Measurements from ENCODE around the gene LCE1B.

LCE1B gene

DNA sequence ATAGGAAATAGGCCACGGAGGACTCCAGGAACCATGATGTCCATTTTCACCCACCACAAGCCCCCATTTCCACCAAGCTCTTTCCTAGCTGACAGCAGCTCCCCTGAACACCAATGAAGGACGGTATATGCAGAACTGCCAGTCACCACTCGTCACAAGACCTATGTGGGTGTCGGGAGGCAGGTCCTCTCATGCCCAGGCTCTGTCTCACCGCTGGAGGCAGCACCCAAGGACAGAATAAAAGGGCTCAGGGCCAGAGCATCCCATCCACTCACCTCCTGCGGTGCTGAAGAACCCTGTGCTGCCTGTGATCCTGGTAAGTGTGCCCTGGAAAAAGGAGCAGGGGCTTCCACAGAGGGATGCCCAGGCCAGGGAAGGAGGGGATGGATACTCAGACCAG is 36.9 kb upstream of the LCE1B start, which contains the start of gene LCE1F:
Gene LCE1F (plus strand): TSS at position 266 of the 400 bp plus-strand sequence. CDS start 1,232 bp downstream, outside the sequence.
- Histone ChIP-seq H3K4me2 (ENCODE audit: low read depth, low read length) (no peak within 1 kb of the TSS), H3K27me3 (replicated peaks; ENCODE audit: insufficient read depth, low read length) (no peaks in the 10 kb centered on the region), H4K20me1 (ENCODE audit: insufficient read depth, low read length) (no peaks in the 10 kb centered on the region), H3K4me3 (ENCODE audit: low read length) (no peak within 1 kb of the TSS), H3F3A (ENCODE audit: insufficient read depth, low read length) (no peaks in the 10 kb centered on the region), H3K79me2 (ENCODE audit: low read length) (no peaks in the 10 kb centered on the region), H3K27ac (ENCODE audit: low read length) (no peak within 1 kb of the TSS), H3K36me3 (replicated peaks; ENCODE audit: insufficient read depth, low read length) (no peaks in the 10 kb centered on the region), H2AFZ (ENCODE audit: low read length) (no peak within 1 kb of the TSS), H3K9me3 (replicated peaks; ENCODE audit: insufficient read depth, low read length) (no peaks in the 10 kb centered on the region), H3K9ac (ENCODE audit: low read length) (no peak within 1 kb of the TSS), H3K9me2 (replicated peaks; ENCODE audit: insufficient read depth, low read length) (no peaks in the 10 kb centered on the region), H3K4me1 (ENCODE audit: low read length) (no peaks in the 10 kb centered on the region)
- DNase-seq, result no peak
- TF ChIP-seq EZH2 (optimal IDR thresholded peaks at IDR 0.05; ENCODE audit: low read depth, low read length) (no peak), EZH2phosphoT487 (IDR thresholded peaks at IDR 0.05; ENCODE audit: low read length) (no peak)
- TF ChIP-seq, protein P1, sequence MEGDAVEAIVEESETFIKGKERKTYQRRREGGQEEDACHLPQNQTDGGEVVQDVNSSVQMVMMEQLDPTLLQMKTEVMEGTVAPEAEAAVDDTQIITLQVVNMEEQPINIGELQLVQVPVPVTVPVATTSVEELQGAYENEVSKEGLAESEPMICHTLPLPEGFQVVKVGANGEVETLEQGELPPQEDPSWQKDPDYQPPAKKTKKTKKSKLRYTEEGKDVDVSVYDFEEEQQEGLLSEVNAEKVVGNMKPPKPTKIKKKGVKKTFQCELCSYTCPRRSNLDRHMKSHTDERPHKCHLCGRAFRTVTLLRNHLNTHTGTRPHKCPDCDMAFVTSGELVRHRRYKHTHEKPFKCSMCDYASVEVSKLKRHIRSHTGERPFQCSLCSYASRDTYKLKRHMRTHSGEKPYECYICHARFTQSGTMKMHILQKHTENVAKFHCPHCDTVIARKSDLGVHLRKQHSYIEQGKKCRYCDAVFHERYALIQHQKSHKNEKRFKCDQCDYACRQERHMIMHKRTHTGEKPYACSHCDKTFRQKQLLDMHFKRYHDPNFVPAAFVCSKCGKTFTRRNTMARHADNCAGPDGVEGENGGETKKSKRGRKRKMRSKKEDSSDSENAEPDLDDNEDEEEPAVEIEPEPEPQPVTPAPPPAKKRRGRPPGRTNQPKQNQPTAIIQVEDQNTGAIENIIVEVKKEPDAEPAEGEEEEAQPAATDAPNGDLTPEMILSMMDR (IDR thresholded peaks at IDR 0.05; ENCODE audit: low read length), result no peak

DNA sequence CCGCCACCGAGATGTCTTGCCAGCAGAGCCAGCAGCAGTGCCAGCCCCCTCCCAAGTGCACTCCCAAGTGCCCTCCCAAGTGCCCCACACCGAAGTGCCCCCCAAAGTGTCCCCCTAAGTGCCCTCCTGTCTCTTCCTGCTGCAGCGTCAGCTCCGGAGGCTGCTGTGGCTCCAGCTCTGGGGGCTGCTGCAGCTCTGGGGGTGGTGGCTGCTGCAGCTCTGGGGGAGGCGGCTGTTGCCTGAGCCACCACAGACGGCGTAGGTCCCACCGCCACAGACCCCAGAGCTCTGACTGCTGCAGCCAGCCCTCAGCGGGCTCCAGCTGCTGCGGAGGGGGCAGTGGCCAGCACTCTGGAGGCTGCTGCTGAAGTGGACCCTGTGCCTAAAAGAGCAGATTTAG is 35.4 kb upstream of the LCE1B start:
- Histone ChIP-seq H3K9me2 (replicated peaks; ENCODE audit: insufficient read depth, low read length) (no peaks in the 10 kb centered on the region), H3K27me3 (replicated peaks; ENCODE audit: insufficient read depth, low read length) (no peaks in the 10 kb centered on the region), H3F3A (ENCODE audit: insufficient read depth, low read length) (no peaks in the 10 kb centered on the region), H3K27ac (ENCODE audit: low read length) (no peak overlapping the region), H3K4me1 (ENCODE audit: low read length) (no peaks in the 10 kb centered on the region), H3K79me2 (ENCODE audit: low read length) (no peaks in the 10 kb centered on the region), H2AFZ (ENCODE audit: low read length) (no peak overlapping the region), H3K9ac (ENCODE audit: low read length) (no peak overlapping the region), H3K4me2 (ENCODE audit: low read depth, low read length) (no peak overlapping the region), H3K4me3 (ENCODE audit: low read length) (no peak overlapping the region), H3K9me3 (replicated peaks; ENCODE audit: insufficient read depth, low read length) (no peaks in the 10 kb centered on the region), H4K20me1 (ENCODE audit: insufficient read depth, low read length) (no peaks in the 10 kb centered on the region), H3K36me3 (replicated peaks; ENCODE audit: insufficient read depth, low read length) (no peaks in the 10 kb centered on the region)
- no peak for DNase-seq
- TF ChIP-seq, protein P1 (IDR thresholded peaks at IDR 0.05; ENCODE audit: low read length), result no peak
- TF ChIP-seq EZH2phosphoT487 (IDR thresholded peaks at IDR 0.05; ENCODE audit: low read length) (no peak), EZH2 (optimal IDR thresholded peaks at IDR 0.05; ENCODE audit: low read depth, low read length) (no peak)

- H4K20me1 ChIP-seq (ENCODE audit: insufficient read depth, low read length), result no peaks in the 10 kb centered on the region
Observed at GRCh38 chr1:152777510-152778137, 34.1 kb upstream of the LCE1B start.

More at GRCh38 chr1:152777510-152778137, 34.1 kb upstream of the LCE1B start:
- Histone ChIP-seq H3K4me1 (ENCODE audit: low read length) (no peaks in the 10 kb centered on the region), H3K9ac (ENCODE audit: low read length) (no peak overlapping the region), H3K4me3 (ENCODE audit: low read length) (no peak overlapping the region), H3K9me2 (replicated peaks; ENCODE audit: insufficient read depth, low read length) (no peaks in the 10 kb centered on the region), H3K79me2 (ENCODE audit: low read length) (no peaks in the 10 kb centered on the region), H3K36me3 (replicated peaks; ENCODE audit: insufficient read depth, low read length) (no peaks in the 10 kb centered on the region), H3K27me3 (replicated peaks; ENCODE audit: insufficient read depth, low read length) (no peaks in the 10 kb centered on the region), H3K27ac (ENCODE audit: low read length) (no peak overlapping the region), H3K9me3 (replicated peaks; ENCODE audit: insufficient read depth, low read length) (no peaks in the 10 kb centered on the region), H3K4me2 (ENCODE audit: low read depth, low read length) (no peak overlapping the region), H2AFZ (ENCODE audit: low read length) (no peak overlapping the region), H3F3A (ENCODE audit: insufficient read depth, low read length) (no peaks in the 10 kb centered on the region)
- no peak for TF ChIP-seq EZH2phosphoT487 (IDR thresholded peaks at IDR 0.05; ENCODE audit: low read length)
- TF ChIP-seq, protein P1 (IDR thresholded peaks at IDR 0.05; ENCODE audit: low read length), result peak; percentile 54
- no peak for TF ChIP-seq EZH2 (optimal IDR thresholded peaks at IDR 0.05; ENCODE audit: low read depth, low read length)
- DNase-seq, result peak; percentile 33

Data from MM.1S (cell line).